Aortic smooth muscle cell (primary cell): ENCODE data around the gene PTGS1. TPM values are rescaled to one million over a fixed set of nuclear protein-coding genes. Genes with fewer than 3 reads are reported as not detected.

ENCODE experiments used
- total RNA-seq: library from RNA; depleted of rRNA; stranded (reverse); fragments of >200 nt; gene quantifications from 2 replicates; pipeline ENCODE4 v1.2.3, GENCODE V29; 2014

PTGS1 gene
- 38.4 and 138 TPM in 2 replicates for total RNA-seq

DNA sequence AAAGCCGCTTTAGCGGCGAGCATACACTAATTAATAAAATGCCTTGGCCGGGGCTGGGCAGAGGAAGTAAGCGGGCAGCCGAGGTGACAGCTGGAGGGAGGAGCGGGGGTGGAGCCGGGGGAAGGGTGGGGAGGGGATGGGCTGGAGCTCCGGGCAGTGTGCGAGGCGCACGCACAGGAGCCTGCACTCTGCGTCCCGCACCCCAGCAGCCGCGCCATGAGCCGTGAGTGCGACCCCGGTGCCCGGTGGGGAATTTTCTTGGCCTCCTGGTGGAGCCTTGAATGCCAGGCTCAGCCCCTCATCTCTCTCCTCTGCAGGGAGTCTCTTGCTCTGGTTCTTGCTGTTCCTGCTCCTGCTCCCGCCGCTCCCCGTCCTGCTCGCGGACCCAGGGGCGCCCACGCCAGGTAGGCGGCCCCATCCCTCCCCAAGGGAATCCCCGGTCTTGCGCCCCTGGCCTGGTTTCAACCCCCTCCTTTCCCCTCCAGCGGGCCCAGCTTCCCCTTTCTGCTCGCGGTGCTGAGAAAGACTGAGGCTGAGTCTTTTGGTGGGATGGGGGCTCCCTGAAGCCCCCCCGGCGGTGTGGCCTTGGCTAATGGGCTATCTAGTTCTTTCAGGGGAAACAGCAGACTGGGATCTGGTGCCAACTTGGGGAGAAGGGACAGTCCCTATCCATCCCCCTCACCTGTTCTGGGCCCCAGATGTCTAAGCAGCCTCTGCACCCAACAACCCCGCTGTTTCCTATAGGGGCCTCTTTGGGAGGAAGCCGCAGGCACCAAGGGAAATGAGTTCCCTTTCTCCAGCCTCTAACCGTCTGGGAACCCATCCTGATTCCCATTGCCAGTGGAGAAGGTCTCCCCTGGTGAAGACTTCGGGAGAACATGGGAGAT is at the start of gene PTGS1:
Gene PTGS1, plus strand, starts transcription at position 156 of the 887 bp plus-strand sequence. Its CDS starts 61 bp downstream, at position 217.

Other genes with a start within 250 kb of the PTGS1 start
- 31.5 and 39.6 TPM in 2 replicates for gene NDUFA8, start 211.2 kb upstream of the PTGS1 start, total RNA-seq
- not detected in 2 replicates for gene MORN5, start 211.1 kb upstream of the PTGS1 start, total RNA-seq
- not detected in 2 replicates for gene LHX6, start 142.1 kb upstream of the PTGS1 start, total RNA-seq
- 7.1 and 8.7 TPM in 2 replicates for gene RBM18, start 106.2 kb upstream of the PTGS1 start, total RNA-seq
- gene MRRF, start 106.1 kb upstream of the PTGS1 start, total RNA-seq, result 29.1 and 34.5 TPM in 2 replicates
- not detected in 2 replicates for gene OR1J1, start 106.9 kb downstream of the PTGS1 start, total RNA-seq
- gene OR1J2, start 139.8 kb downstream of the PTGS1 start, total RNA-seq, result 0.53 TPM in 1 of 2 replicates, not detected in the other
- not detected in 2 replicates for gene OR1J4, start 148.1 kb downstream of the PTGS1 start, total RNA-seq
- not detected in 2 replicates for gene OR1N1, start 156.3 kb downstream of the PTGS1 start, total RNA-seq
- gene OR1N2, start 182.1 kb downstream of the PTGS1 start, total RNA-seq, result 0.13 TPM in 1 of 2 replicates, not detected in the other
- 0.12 and 0.13 TPM in 2 replicates for gene OR1L8, start 212.4 kb downstream of the PTGS1 start, total RNA-seq
- gene OR1Q1, start 243.7 kb downstream of the PTGS1 start, total RNA-seq, result 0.26 TPM in 1 of 2 replicates, not detected in the other